ENCODE data around the gene BDNF. TPM values are rescaled to one million over a fixed set of nuclear protein-coding genes. Genes with fewer than 3 reads are reported as not detected.
"Not testable (repeated sequence)": the region's sequence is repeated elsewhere in the genome, so short reads cannot be mapped to it uniquely, and the experiment has no call there.

The BDNF gene
- total RNA-seq, 1 experiment from 2014 or later = 5.4 TPM

GRCh38 chr11:27642954-27643353 lies 57.3 kb downstream of the BDNF start:
- TF ChIP-seq CTCF (conservative IDR thresholded peaks at IDR 0.05) (no peak), EZH2 (IDR thresholded peaks at IDR 0.05; ENCODE audit: low read depth) (no peak)
- intact Hi-C loops (cut with micrococcal nuclease; ENCODE audit: unreplicated experiment) = no loop called here
- H3K27ac ChIP-seq = no peak overlapping the region
- H3F3A ChIP-seq (ENCODE audit: insufficient read depth, low read depth) = no peaks in the 10 kb centered on the region
- no peaks in the 10 kb centered on the region for H3K9me2 ChIP-seq (ENCODE audit: insufficient read depth)
- DNase-seq = no peak
- POLR2A ChIA-PET (ENCODE audit: unreplicated experiment) = no interaction called here
- H3K27me3 ChIP-seq (ENCODE audit: insufficient read depth, low read depth) = no peaks in the 10 kb centered on the region; the same call in 1 of the 2 replicates
- H3K4me3 ChIP-seq = no peak overlapping the region
- H3K4me1 ChIP-seq (replicated peaks; ENCODE audit: insufficient read depth) = no peaks in the 10 kb centered on the region
- no peak overlapping the region for H2AFZ ChIP-seq
- H3K9me3 ChIP-seq (ENCODE audit: insufficient read depth, low read depth) = no peaks in the 10 kb centered on the region
- no peak overlapping the region for H3K4me2 ChIP-seq
- H4K20me1 ChIP-seq (ENCODE audit: insufficient read depth) = no peaks in the 10 kb centered on the region
- CTCF ChIA-PET = no interaction called here
- BruUV-seq (replicated peaks) = no TSS peak
- no peaks in the 10 kb centered on the region for H3K79me2 ChIP-seq (ENCODE audit: low read depth)
- H3K36me3 ChIP-seq (ENCODE audit: low read depth) = no peaks in the 10 kb centered on the region

- no peaks in the 10 kb centered on the region for H3K9me3 ChIP-seq (ENCODE audit: insufficient read depth, low read depth)
- H4K20me1 ChIP-seq (ENCODE audit: insufficient read depth) = no peaks in the 10 kb centered on the region
- no peak for DNase-seq
- no peak overlapping the region for H3K4me3 ChIP-seq
- no peak overlapping the region for H3K4me2 ChIP-seq
- TF ChIP-seq EZH2 (IDR thresholded peaks at IDR 0.05; ENCODE audit: low read depth) (no peak), CTCF (conservative IDR thresholded peaks at IDR 0.05) (no peak)
- H3F3A ChIP-seq (ENCODE audit: insufficient read depth, low read depth) = no peaks in the 10 kb centered on the region
- no peak overlapping the region for H3K27ac ChIP-seq
- ChIA-PET POLR2A (ENCODE audit: unreplicated experiment) (no interaction called here), CTCF (no interaction called here)
- intact Hi-C loops (cut with micrococcal nuclease; ENCODE audit: unreplicated experiment) = no loop called here
- no peaks in the 10 kb centered on the region for H3K79me2 ChIP-seq (ENCODE audit: low read depth)
- H3K9me2 ChIP-seq (ENCODE audit: insufficient read depth) = no peaks in the 10 kb centered on the region
- no peaks in the 10 kb centered on the region for H3K4me1 ChIP-seq (replicated peaks; ENCODE audit: insufficient read depth)
- BruUV-seq (replicated peaks) = no TSS peak
- H3K27me3 ChIP-seq (ENCODE audit: insufficient read depth, low read depth) = no peaks in the 10 kb centered on the region; the same call in 1 of the 2 replicates
- H3K36me3 ChIP-seq (ENCODE audit: low read depth) = no peaks in the 10 kb centered on the region
- H2AFZ ChIP-seq = no peak overlapping the region
These were observed 59.3 kb downstream of the BDNF start for GRCh38 chr11:27640954-27641353.

- Histone ChIP-seq H3K27ac (no peak overlapping the region), H3K36me3 (ENCODE audit: low read depth) (no peaks in the 10 kb centered on the region), H3F3A (ENCODE audit: insufficient read depth, low read depth) (no peaks in the 10 kb centered on the region), H2AFZ (no peak overlapping the region), H4K20me1 (ENCODE audit: insufficient read depth) (no peaks in the 10 kb centered on the region), H3K79me2 (ENCODE audit: low read depth) (no peaks in the 10 kb centered on the region), H3K4me2 (no peak overlapping the region), H3K9me2 (ENCODE audit: insufficient read depth) (no peaks in the 10 kb centered on the region), H3K4me1 (replicated peaks; ENCODE audit: insufficient read depth) (no peaks in the 10 kb centered on the region), H3K4me3 (no peak overlapping the region), H3K9me3 (ENCODE audit: insufficient read depth, low read depth) (no peaks in the 10 kb centered on the region), H3K27me3 (ENCODE audit: insufficient read depth, low read depth) (peaks cover 4% of the 10 kb centered on the region; the same call in 1 of the 2 replicates)
- ChIA-PET POLR2A (ENCODE audit: unreplicated experiment) (no interaction called here), CTCF (no interaction called here)
- no TSS peak for BruUV-seq (replicated peaks)
- DNase-seq = peak in 1 of 2 experiments; percentile 2
- intact Hi-C loops (cut with micrococcal nuclease; ENCODE audit: unreplicated experiment) = no loop called here
- TF ChIP-seq CTCF (conservative IDR thresholded peaks at IDR 0.05) = no peak
- TF ChIP-seq EZH2 (IDR thresholded peaks at IDR 0.05; ENCODE audit: low read depth) = no peak
These were observed 64.7 kb downstream of the BDNF start for GRCh38 chr11:27635567-27636037.

- H3K9me3 ChIP-seq (ENCODE audit: insufficient read depth, low read depth); POLR2A ChIA-PET (ENCODE audit: unreplicated experiment); CTCF ChIA-PET; H3K4me3 ChIP-seq; H3K4me1 ChIP-seq (replicated peaks; ENCODE audit: insufficient read depth); H3K9me2 ChIP-seq (ENCODE audit: insufficient read depth); H3F3A ChIP-seq (ENCODE audit: insufficient read depth, low read depth); H3K4me2 ChIP-seq; H3K36me3 ChIP-seq (ENCODE audit: low read depth); H3K27me3 ChIP-seq (ENCODE audit: insufficient read depth, low read depth); DNase-seq; intact Hi-C loops (cut with micrococcal nuclease; ENCODE audit: unreplicated experiment); H2AFZ ChIP-seq; H3K79me2 ChIP-seq (ENCODE audit: low read depth); H4K20me1 ChIP-seq (ENCODE audit: insufficient read depth); BruUV-seq (replicated peaks); H3K27ac ChIP-seq: not testable (repeated sequence)
These were observed 65.5 kb downstream of the BDNF start for GRCh38 chr11:27634776-27635175.

GRCh38 chr11:27634282-27634681 lies 66.0 kb downstream of the BDNF start:
- H3F3A ChIP-seq (ENCODE audit: insufficient read depth, low read depth); H3K9me2 ChIP-seq (ENCODE audit: insufficient read depth); H3K4me2 ChIP-seq; H3K4me3 ChIP-seq; H3K4me1 ChIP-seq (replicated peaks; ENCODE audit: insufficient read depth); CTCF ChIA-PET; BruUV-seq (replicated peaks); intact Hi-C loops (cut with micrococcal nuclease; ENCODE audit: unreplicated experiment); H3K27me3 ChIP-seq (ENCODE audit: insufficient read depth, low read depth); H3K36me3 ChIP-seq (ENCODE audit: low read depth); H3K9me3 ChIP-seq (ENCODE audit: insufficient read depth, low read depth); POLR2A ChIA-PET (ENCODE audit: unreplicated experiment); H3K27ac ChIP-seq; H3K79me2 ChIP-seq (ENCODE audit: low read depth); H4K20me1 ChIP-seq (ENCODE audit: insufficient read depth); DNase-seq; H2AFZ ChIP-seq: not testable (repeated sequence)

Measured in PC-9 (cell line).